Measurements from ENCODE around the gene DENND4A. TPM values are rescaled to one million over a fixed set of nuclear protein-coding genes. Genes with fewer than 3 reads are reported as not detected.
"Not testable (repeated sequence)": the region's sequence is repeated elsewhere in the genome, so short reads cannot be mapped to it uniquely, and the experiment has no call there.

DENND4A gene
- total RNA-seq, 4 donors from 2014 or later = 20.3 to 42.3 (median 33.7) TPM

- Histone ChIP-seq H3K36me3 (peaks cover 0 to 10% of the 10 kb centered on the region in 2 donors), H3K27ac (no peak overlapping the region), H3K9me3 (no peaks in the 10 kb centered on the region), H3K4me3 (no peak overlapping the region), H3K27me3 (no peaks in the 10 kb centered on the region), H3K4me1 (no peaks in the 10 kb centered on the region)
- TF ChIP-seq POLR2A (IDR thresholded peaks at IDR 0.05) = no peak
- no peak for TF ChIP-seq EP300 (IDR thresholded peaks at IDR 0.05)
- no peak for TF ChIP-seq CTCF (IDR thresholded peaks at IDR 0.05)
- no peak for TF ChIP-seq POLR2AphosphoS5 (IDR thresholded peaks at IDR 0.05)
- WGBS, 2 donors (ENCODE audit: low coverage in 1 of 2) = 57 to 77% methylated on average over 5 of the region's 5 CpGs
- no peak for ATAC-seq
These were observed 172.3 kb downstream of the DENND4A start for GRCh38 chr15:65619626-65620290.

DNA sequence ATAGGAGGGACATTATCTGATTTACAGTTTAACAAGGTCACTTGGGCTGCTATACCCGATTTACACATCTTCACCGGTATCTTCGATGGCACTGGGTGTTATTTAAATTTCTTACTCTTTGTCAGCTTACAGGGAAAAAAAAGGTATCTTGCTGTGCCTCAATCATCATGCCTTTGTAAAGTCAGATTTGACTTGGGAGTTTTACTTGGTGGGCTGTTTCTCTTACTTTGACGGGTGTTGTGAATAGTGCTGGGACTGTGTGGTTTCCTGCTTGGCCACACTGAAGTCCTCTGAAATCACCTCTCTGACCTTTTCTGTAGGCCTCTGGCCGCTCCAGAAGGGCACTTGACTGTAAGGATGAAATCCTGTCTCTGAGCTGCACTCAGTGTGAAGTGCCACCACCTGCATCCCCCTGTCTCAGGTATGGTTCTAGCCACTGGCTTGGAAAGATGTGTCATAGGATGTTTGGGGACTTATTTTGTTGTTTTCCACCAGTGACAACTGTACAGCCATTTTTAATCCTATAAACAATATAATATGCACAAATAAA, 173.5 kb downstream of the DENND4A start:
- Histone ChIP-seq H3K36me3 (no peaks in the 10 kb centered on the region), H3K4me3 (no peak overlapping the region), H3K4me1 (no peaks in the 10 kb centered on the region), H3K27me3 (no peaks in the 10 kb centered on the region), H3K27ac (no peak overlapping the region), H3K9me3 (no peaks in the 10 kb centered on the region)
- no peak for TF ChIP-seq EP300 (IDR thresholded peaks at IDR 0.05)
- TF ChIP-seq POLR2AphosphoS5 (IDR thresholded peaks at IDR 0.05) = no peak
- no peak for TF ChIP-seq CTCF (IDR thresholded peaks at IDR 0.05)
- TF ChIP-seq POLR2A (IDR thresholded peaks at IDR 0.05) = no peak
- no peak for ATAC-seq
- 56 to 73% methylated on average over 3 to 4 of the region's 5 CpGs for WGBS, 2 donors (ENCODE audit: low coverage in 1 of 2)

DNA sequence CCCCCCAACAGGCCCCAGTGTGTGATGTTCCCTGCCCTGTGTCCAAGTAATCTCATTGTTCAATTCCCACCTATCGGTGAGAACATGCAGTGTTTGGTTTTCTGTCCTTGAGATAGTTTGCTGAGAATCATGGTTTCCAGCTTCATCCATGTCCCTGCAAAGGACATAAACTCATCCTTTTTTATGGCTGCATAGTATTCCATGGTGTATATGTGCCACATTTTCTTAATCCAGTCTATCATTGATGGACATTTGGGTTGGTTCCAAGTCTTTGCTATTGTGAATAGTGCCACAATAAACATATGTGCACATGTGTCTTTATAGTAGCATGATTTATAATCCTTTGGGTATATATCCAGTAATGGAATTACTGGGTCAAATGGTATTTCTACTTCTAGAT, 176.2 kb downstream of the DENND4A start:
- H3K36me3 ChIP-seq, H3K9me3 ChIP-seq, H3K27me3 ChIP-seq, H3K4me3 ChIP-seq, H3K27ac ChIP-seq, ATAC-seq: not testable (repeated sequence)
- WGBS, 2 donors (ENCODE audit: low coverage in 1 of 2) = no CpG with 5 or more reads among the region's 1 CpG
- peaks cover 2 to 13% (median 7%) of the 10 kb centered on the region in 3 donors for H3K4me1 ChIP-seq

DNA sequence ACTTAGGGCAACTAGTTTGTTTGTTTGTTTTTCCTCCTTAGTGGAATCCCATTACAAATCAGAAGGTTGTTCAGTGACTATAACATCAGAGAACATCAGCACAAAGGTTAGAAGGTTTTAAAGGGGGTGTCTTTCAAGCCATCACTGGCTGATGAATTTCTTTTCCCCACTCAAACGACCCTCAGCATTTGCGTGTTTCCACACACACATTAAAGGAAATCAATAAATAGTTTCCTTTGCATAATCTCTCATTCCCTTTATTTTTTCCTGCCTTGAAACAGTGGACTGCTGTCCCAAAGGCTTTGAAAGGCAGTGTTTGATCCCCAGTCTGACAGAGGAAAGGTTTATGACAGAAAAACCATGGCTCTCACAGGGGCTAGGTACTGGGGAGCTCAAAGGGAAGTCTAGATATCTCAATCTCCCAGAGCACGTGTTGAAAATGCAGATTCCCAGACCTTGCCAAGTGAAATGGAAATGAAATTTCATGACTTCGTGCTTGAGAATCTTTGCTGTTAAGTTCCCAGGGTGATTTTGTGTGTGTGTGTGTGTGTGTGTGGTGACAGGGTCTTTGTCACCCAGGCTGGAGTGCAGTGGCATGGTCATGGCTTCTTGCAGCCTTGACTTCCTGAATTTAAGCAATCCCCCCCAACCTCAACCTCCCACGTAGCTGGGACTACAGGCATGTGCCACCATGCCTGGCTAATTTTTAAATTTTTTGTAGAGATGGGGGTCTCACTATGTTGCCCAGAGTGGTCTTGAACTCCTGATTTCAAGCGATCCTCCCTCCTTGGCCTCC, 178.9 kb downstream of the DENND4A start:
- ATAC-seq = no peak
- H3K4me3 ChIP-seq = no peak overlapping the region
- H3K27me3 ChIP-seq = no peaks in the 10 kb centered on the region
- 48 to 71% methylated on average over 2 to 6 of the region's 6 CpGs for WGBS, 2 donors (ENCODE audit: low coverage in 1 of 2)
- H3K4me1 ChIP-seq = peaks cover 6 to 37% (median 18%) of the 10 kb centered on the region in 3 donors
- no peaks in the 10 kb centered on the region for H3K9me3 ChIP-seq
- H3K27ac ChIP-seq = peak overlapping the region in 1 of 4 donors; percentile 93
- no peak for TF ChIP-seq CTCF (IDR thresholded peaks at IDR 0.05)
- no peak for TF ChIP-seq EP300 (IDR thresholded peaks at IDR 0.05)
- no peak for TF ChIP-seq POLR2A (IDR thresholded peaks at IDR 0.05)
- TF ChIP-seq POLR2AphosphoS5 (IDR thresholded peaks at IDR 0.05) = no peak
- H3K36me3 ChIP-seq = no peaks in the 10 kb centered on the region

GRCh38 chr15:65612616-65612946, 179.5 kb downstream of the DENND4A start:
- peak overlapping the region in 3 of 4 donors; percentile 92 to 96 (median 93) for H3K27ac ChIP-seq
- no peak for ATAC-seq
- no peaks in the 10 kb centered on the region for H3K9me3 ChIP-seq
- TF ChIP-seq EP300 (IDR thresholded peaks at IDR 0.05) (no peak), POLR2A (IDR thresholded peaks at IDR 0.05) (no peak), CTCF (IDR thresholded peaks at IDR 0.05) (no peak), POLR2AphosphoS5 (IDR thresholded peaks at IDR 0.05) (no peak)
- 50 to 84% methylated on average over 2 of the region's 2 CpGs for WGBS, 2 donors (ENCODE audit: low coverage in 1 of 2)
- no peak overlapping the region for H3K4me3 ChIP-seq
- no peaks in the 10 kb centered on the region for H3K27me3 ChIP-seq
- no peaks in the 10 kb centered on the region for H3K36me3 ChIP-seq
- peaks cover 6 to 37% (median 18%) of the 10 kb centered on the region in 3 donors for H3K4me1 ChIP-seq

Measured in gastroesophageal sphincter (tissue), 4 donors.